ENCODE results near the gene TMEM139.

GRCh38 chr7:143292876-143293275 is 8.1 kb downstream of the TMEM139 start:
- TF ChIP-seq CTCF (IDR thresholded peaks at IDR 0.05) (no peak), POLR2A (IDR thresholded peaks at IDR 0.05) (no peak)
